H9 (cell line): ENCODE data around the gene AATF. TPM values are rescaled to one million over a fixed set of nuclear protein-coding genes. Genes with fewer than 3 reads are reported as not detected.

Experiments
- DNase-seq: peaks from one replicate; pipeline ENCODE4 v3.0.0-alpha.2; 2017
- H2AFZ ChIP-seq: one replicate; pipeline ENCODE4 v1.6.1; 2013; ENCODE audit warnings: mild to moderate bottlenecking, low read length, control low read depth, moderate library complexity
- H2AK5ac ChIP-seq: 2 replicates; pipeline ENCODE4 v1.6.1; 2013; ENCODE audit warnings: low read length, control low read depth, mixed read lengths; ENCODE audit not compliant: insufficient read length
- H2BK120ac ChIP-seq: one replicate; pipeline ENCODE4 v1.6.1; 2013; ENCODE audit warnings: low read depth, mild to moderate bottlenecking, low read length, control low read depth, inconsistent platforms; ENCODE audit not compliant: poor library complexity, severe bottlenecking
- H2BK12ac ChIP-seq: 2 replicates; pipeline ENCODE4 v1.6.1; 2013; ENCODE audit warnings: low read length, control low read depth, mixed read lengths, low read depth; ENCODE audit not compliant: insufficient read length
- H2BK15ac ChIP-seq: 2 replicates; pipeline ENCODE4 v1.6.1; 2013; ENCODE audit warnings: low read depth, low read length, control low read depth
- H2BK20ac ChIP-seq: one replicate; pipeline ENCODE4 v1.6.1; 2013; ENCODE audit warnings: low read depth, mild to moderate bottlenecking, low read length, control low read depth, inconsistent platforms; ENCODE audit not compliant: poor library complexity, severe bottlenecking
- H2BK5ac ChIP-seq: 2 replicates; pipeline ENCODE4 v1.6.1; 2013; ENCODE audit warnings: low read length, control low read depth, mixed read lengths; ENCODE audit not compliant: insufficient read length
- H3K14ac ChIP-seq: 2 replicates; pipeline ENCODE4 v1.6.1; 2013; ENCODE audit warnings: low read length, control low read depth; ENCODE audit not compliant: insufficient read depth
- H3K18ac ChIP-seq: 2 replicates; pipeline ENCODE4 v1.6.1; 2013; ENCODE audit warnings: low read depth, mild to moderate bottlenecking, mixed read lengths, low read length, control low read depth; ENCODE audit not compliant: insufficient read length
- H3K23ac ChIP-seq: 2 replicates; pipeline ENCODE4 v1.6.1; 2013; ENCODE audit warnings: low read length, control low read depth, mixed read lengths, low read depth; ENCODE audit not compliant: insufficient read length
- H3K23me2 ChIP-seq: 2 replicates; pipeline ENCODE4 v1.6.1; 2013; ENCODE audit warnings: low read depth, mild to moderate bottlenecking, mixed read lengths, low read length, control low read depth; ENCODE audit not compliant: insufficient read length, poor library complexity, severe bottlenecking
- H3K27ac ChIP-seq: 2 replicates; pipeline ENCODE4 v1.5.1; 2013; ENCODE audit warnings: low read length, control low read depth, mixed read lengths, low read depth; ENCODE audit not compliant: insufficient read length
- H3K27me3 ChIP-seq: 2 replicates; pipeline ENCODE4 v1.6.1; 2013; ENCODE audit warnings: low read length, control low read depth, inconsistent platforms; ENCODE audit not compliant: insufficient read depth
- H3K4ac ChIP-seq: 2 replicates; pipeline ENCODE4 v1.6.1; 2013; ENCODE audit warnings: low read depth, mild to moderate bottlenecking, control low read depth, inconsistent platforms, low read length, moderate library complexity
- H3K4me1 ChIP-seq: 2 replicates; pipeline ENCODE4 v1.6.1; 2013; ENCODE audit warnings: low read length, control low read depth, inconsistent platforms; ENCODE audit not compliant: insufficient read depth
- H3K4me2 ChIP-seq: 2 replicates; pipeline ENCODE4 v1.6.1; 2013; ENCODE audit warnings: low read length, control low read depth, mixed read lengths; ENCODE audit not compliant: insufficient read length, insufficient read depth
- H3K56ac ChIP-seq: 2 replicates; pipeline ENCODE4 v1.6.1; 2013; ENCODE audit warnings: low read depth, mild to moderate bottlenecking, mixed read lengths, low read length, control low read depth; ENCODE audit not compliant: insufficient read length
- H3K79me1 ChIP-seq: 2 replicates; pipeline ENCODE4 v1.6.1; 2013; ENCODE audit warnings: low read depth, mild to moderate bottlenecking, moderate library complexity, low read length, control low read depth, inconsistent platforms; ENCODE audit not compliant: insufficient read depth, poor library complexity, severe bottlenecking
- H3K79me2 ChIP-seq: 2 replicates; pipeline ENCODE4 v1.6.1; 2013; ENCODE audit warnings: low read length, control low read depth, inconsistent platforms; ENCODE audit not compliant: insufficient read depth
- H3K9ac ChIP-seq: 2 replicates; pipeline ENCODE4 v1.6.1; 2013; ENCODE audit warnings: low read length, control low read depth, mixed read lengths; ENCODE audit not compliant: insufficient read length; ENCODE audit errors: extremely low read depth
- H3K9me3 ChIP-seq: one replicate; pipeline ENCODE4 v1.6.1; 2013; ENCODE audit warnings: low read depth, low read length, inconsistent platforms; ENCODE audit not compliant: control insufficient read depth
- H3T11ph ChIP-seq: one replicate; pipeline ENCODE4 v1.6.1; 2013; ENCODE audit warnings: mild to moderate bottlenecking, low read length, control low read depth, inconsistent platforms
- H4K20me1 ChIP-seq: one replicate; pipeline ENCODE4 v1.6.1; 2013; ENCODE audit not compliant: control insufficient read depth, insufficient read length, insufficient read depth
- H4K5ac ChIP-seq: 2 replicates; pipeline ENCODE4 v1.6.1; 2013; ENCODE audit warnings: low read depth, mild to moderate bottlenecking, mixed read lengths, low read length, control low read depth; ENCODE audit not compliant: insufficient read length
- H4K8ac ChIP-seq: replicated peaks from 2 replicates; pipeline ENCODE4 v1.6.1; 2013; ENCODE audit warnings: low read length, control low read depth, mixed read lengths, low read depth; ENCODE audit not compliant: insufficient read length
- H4K91ac ChIP-seq: 2 replicates; pipeline ENCODE4 v1.6.1; 2013; ENCODE audit warnings: low read depth, mild to moderate bottlenecking, moderate library complexity, mixed read lengths, low read length, control low read depth; ENCODE audit not compliant: insufficient read length
- H3K27ac Mint-ChIP-seq, 3 experiments: 2 replicates in 2 of 3; 3 replicates in 1 of 3; pipeline ENCODE4 v1.8.0; 2020 to 2021; ENCODE audit warnings: mixed read lengths in 3 of 3, mild to moderate bottlenecking in 1 of 3, moderate library complexity in 1 of 3
- H3K27me3 Mint-ChIP-seq: 2 replicates; pipeline ENCODE4 v1.8.0; 2021; ENCODE audit warnings: low read depth, mild to moderate bottlenecking, moderate library complexity, mixed read lengths
- H3K36me3 Mint-ChIP-seq, 3 experiments: 2 replicates in 2 of 3; 3 replicates in 1 of 3; pipeline ENCODE4 v1.8.0; 2020 to 2021; ENCODE audit warnings: low read depth in 3 of 3, mixed read lengths in 3 of 3; ENCODE audit not compliant: insufficient read depth in 1 of 3
- H3K4me1 Mint-ChIP-seq, 2 experiments: 2 replicates each; pipeline ENCODE4 v1.8.0; 2020; ENCODE audit warnings: mixed read lengths in 2 of 2
- H3K4me3 Mint-ChIP-seq, 2 experiments: 2 replicates in 1 of 2; 3 replicates in 1 of 2; pipeline ENCODE4 v1.8.0; 2020 to 2021; ENCODE audit warnings: mild to moderate bottlenecking in 2 of 2, mixed read lengths in 2 of 2, moderate library complexity in 1 of 2
- H3K9me3 Mint-ChIP-seq, 2 experiments: 2 replicates in 1 of 2; 3 replicates in 1 of 2; pipeline ENCODE4 v1.8.0; 2020; ENCODE audit warnings: mild to moderate bottlenecking in 2 of 2, mixed read lengths in 2 of 2, moderate library complexity in 1 of 2
- WGBS: extraction: QIAGEN DNeasy Blood & Tissue Kit; methylation state at CpG from one replicate; pipeline ENCODE4 v1.1.7; 2013; ENCODE audit warnings: missing lambda C conversion rate, low lambda C conversion rate, mixed read lengths; ENCODE audit not compliant: insufficient read length; ENCODE audit errors: extremely low coverage; 5-methylcytosine and 5-hydroxymethylcytosine counted together
- total RNA-seq: library from RNA; stranded (reverse); gene quantifications from 2 replicates; pipeline ENCODE4 v1.2.1, GENCODE V29; 2021
- TF ChIP-seq, protein P1 (sequence below): fragments of 200-600 bp; sonication (generic); conservative IDR thresholded peaks from 3 replicates; pipeline ENCODE4 v1.8.0; 2021; ENCODE audit warnings: antibody characterized with exemption, mild to moderate bottlenecking

Gene AATF
- total RNA-seq, 1 experiment from 2014 or later, result 69.6 TPM

GRCh38 chr17:37100231-37100630, 151.5 kb downstream of the AATF start:
- no peak overlapping the region for H3K18ac ChIP-seq
- Mint-ChIP-seq H3K36me3 (peaks cover 29 to 65% (median 65%) of the 10 kb centered on the region in 3 experiments; a peak in 6 of 7 replicates), H3K27ac (peak overlapping the region in 1 of 3 experiments; percentile 84; a peak in 1 of 7 replicates), H3K4me1 (peaks cover 33 to 40% of the 10 kb centered on the region in 2 experiments), H3K27me3 (no peaks in the 10 kb centered on the region; the same call in 1 of the 2 replicates), H3K9me3 (no peaks in the 10 kb centered on the region), H3K4me3 (no peak overlapping the region)
- H2BK120ac ChIP-seq, result no peak overlapping the region
- H3K27me3 ChIP-seq, result no peaks in the 10 kb centered on the region
- no peaks in the 10 kb centered on the region for H3K79me1 ChIP-seq
- no peak overlapping the region for H2BK12ac ChIP-seq
- H3K23ac ChIP-seq, result no peak overlapping the region
- H3T11ph ChIP-seq, result no peak overlapping the region
- H3K14ac ChIP-seq, result no peak overlapping the region
- no peak overlapping the region for H4K91ac ChIP-seq
- H3K4ac ChIP-seq, result no peak overlapping the region
- no peak overlapping the region for H3K9ac ChIP-seq
- TF ChIP-seq, protein P1, sequence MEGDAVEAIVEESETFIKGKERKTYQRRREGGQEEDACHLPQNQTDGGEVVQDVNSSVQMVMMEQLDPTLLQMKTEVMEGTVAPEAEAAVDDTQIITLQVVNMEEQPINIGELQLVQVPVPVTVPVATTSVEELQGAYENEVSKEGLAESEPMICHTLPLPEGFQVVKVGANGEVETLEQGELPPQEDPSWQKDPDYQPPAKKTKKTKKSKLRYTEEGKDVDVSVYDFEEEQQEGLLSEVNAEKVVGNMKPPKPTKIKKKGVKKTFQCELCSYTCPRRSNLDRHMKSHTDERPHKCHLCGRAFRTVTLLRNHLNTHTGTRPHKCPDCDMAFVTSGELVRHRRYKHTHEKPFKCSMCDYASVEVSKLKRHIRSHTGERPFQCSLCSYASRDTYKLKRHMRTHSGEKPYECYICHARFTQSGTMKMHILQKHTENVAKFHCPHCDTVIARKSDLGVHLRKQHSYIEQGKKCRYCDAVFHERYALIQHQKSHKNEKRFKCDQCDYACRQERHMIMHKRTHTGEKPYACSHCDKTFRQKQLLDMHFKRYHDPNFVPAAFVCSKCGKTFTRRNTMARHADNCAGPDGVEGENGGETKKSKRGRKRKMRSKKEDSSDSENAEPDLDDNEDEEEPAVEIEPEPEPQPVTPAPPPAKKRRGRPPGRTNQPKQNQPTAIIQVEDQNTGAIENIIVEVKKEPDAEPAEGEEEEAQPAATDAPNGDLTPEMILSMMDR, result no peak
- no CpG with 5 or more reads among the region's 4 CpGs for WGBS
- no peak overlapping the region for H4K8ac ChIP-seq
- no peak overlapping the region for H3K27ac ChIP-seq
- H3K79me2 ChIP-seq, result no peaks in the 10 kb centered on the region
- H2AK5ac ChIP-seq, result no peak overlapping the region
- H3K4me2 ChIP-seq, result no peak overlapping the region
- 0 out of 2 replicates have a peak, but pooled peaks cover 3% of the 10 kb centered on the region for H3K4me1 ChIP-seq
- no peaks in the 10 kb centered on the region for H3K9me3 ChIP-seq
- no peak overlapping the region for H2BK20ac ChIP-seq
- DNase-seq, result no peak
- H2AFZ ChIP-seq, result no peak overlapping the region
- no peaks in the 10 kb centered on the region for H4K20me1 ChIP-seq
- no peaks in the 10 kb centered on the region for H3K23me2 ChIP-seq
- no peak overlapping the region for H2BK5ac ChIP-seq
- no peak overlapping the region for H2BK15ac ChIP-seq
- no peak overlapping the region for H3K56ac ChIP-seq
- no peak overlapping the region for H4K5ac ChIP-seq
